ENCODE results near the gene NUCB2.

Gene NUCB2

GRCh38 chr11:17313349-17314231 lies 37.1 kb downstream of the NUCB2 start:
- no peak overlapping the region for H3K27ac ChIP-seq
- TF ChIP-seq CTCF (conservative IDR thresholded peaks at IDR 0.05) (no peak), ZFX (IDR thresholded peaks at IDR 0.05) (no peak)

GRCh38 chr11:17314232-17314547 lies 37.7 kb downstream of the NUCB2 start:
- no peak for TF ChIP-seq ZFX (IDR thresholded peaks at IDR 0.05)
- H3K27ac ChIP-seq = no peak overlapping the region

- no peak overlapping the region for H3K27ac ChIP-seq
- TF ChIP-seq CTCF (conservative IDR thresholded peaks at IDR 0.05) (no peak), ZFX (IDR thresholded peaks at IDR 0.05) (no peak)
Observed at GRCh38 chr11:17314904-17315426, 38.4 kb downstream of the NUCB2 start.

GRCh38 chr11:17328871-17329494 lies 52.4 kb downstream of the NUCB2 start:
- H3K27ac ChIP-seq = no peak overlapping the region
- TF ChIP-seq ZFX (IDR thresholded peaks at IDR 0.05) (no peak), CTCF (conservative IDR thresholded peaks at IDR 0.05) (no peak)

GRCh38 chr11:17331669-17332068 lies 55.1 kb downstream of the NUCB2 start:
- H3K27ac ChIP-seq = no peak overlapping the region
- TF ChIP-seq CTCF (conservative IDR thresholded peaks at IDR 0.05) (no peak), ZFX (IDR thresholded peaks at IDR 0.05) (no peak)

- TF ChIP-seq ZFX (IDR thresholded peaks at IDR 0.05) = no peak
- no peak for TF ChIP-seq CTCF (conservative IDR thresholded peaks at IDR 0.05)
- no peak overlapping the region for H3K27ac ChIP-seq
Observed at GRCh38 chr11:17333799-17334586, 57.5 kb downstream of the NUCB2 start.

GRCh38 chr11:17343257-17343656 lies 66.7 kb downstream of the NUCB2 start:
- H3K27ac ChIP-seq = no peak overlapping the region
- no peak for TF ChIP-seq CTCF (conservative IDR thresholded peaks at IDR 0.05)
- no peak for TF ChIP-seq ZFX (IDR thresholded peaks at IDR 0.05)

Data from C4-2B (cell line).